ENCODE data around the gene GNAL.

The GNAL gene

GRCh38 chr18:11672198-11672597 lies 16.9 kb upstream of the GNAL start:
- no peak for DNase-seq (ENCODE audit: low read depth)
- no peak for TF ChIP-seq MYC (IDR thresholded peaks at IDR 0.05; ENCODE audit: low read depth, low read length)
- TF ChIP-seq, protein P1, sequence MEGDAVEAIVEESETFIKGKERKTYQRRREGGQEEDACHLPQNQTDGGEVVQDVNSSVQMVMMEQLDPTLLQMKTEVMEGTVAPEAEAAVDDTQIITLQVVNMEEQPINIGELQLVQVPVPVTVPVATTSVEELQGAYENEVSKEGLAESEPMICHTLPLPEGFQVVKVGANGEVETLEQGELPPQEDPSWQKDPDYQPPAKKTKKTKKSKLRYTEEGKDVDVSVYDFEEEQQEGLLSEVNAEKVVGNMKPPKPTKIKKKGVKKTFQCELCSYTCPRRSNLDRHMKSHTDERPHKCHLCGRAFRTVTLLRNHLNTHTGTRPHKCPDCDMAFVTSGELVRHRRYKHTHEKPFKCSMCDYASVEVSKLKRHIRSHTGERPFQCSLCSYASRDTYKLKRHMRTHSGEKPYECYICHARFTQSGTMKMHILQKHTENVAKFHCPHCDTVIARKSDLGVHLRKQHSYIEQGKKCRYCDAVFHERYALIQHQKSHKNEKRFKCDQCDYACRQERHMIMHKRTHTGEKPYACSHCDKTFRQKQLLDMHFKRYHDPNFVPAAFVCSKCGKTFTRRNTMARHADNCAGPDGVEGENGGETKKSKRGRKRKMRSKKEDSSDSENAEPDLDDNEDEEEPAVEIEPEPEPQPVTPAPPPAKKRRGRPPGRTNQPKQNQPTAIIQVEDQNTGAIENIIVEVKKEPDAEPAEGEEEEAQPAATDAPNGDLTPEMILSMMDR (IDR thresholded peaks at IDR 0.05; ENCODE audit: low read depth, low read length): no peak
- TF ChIP-seq POLR2A (IDR thresholded peaks at IDR 0.05; ENCODE audit: extremely low read depth, insufficient read length): no peak
- TF ChIP-seq MAX (IDR thresholded peaks at IDR 0.05; ENCODE audit: low read depth, low read length): no peak
- H3K4me3 ChIP-seq (ENCODE audit: low read depth, low read length): no peak overlapping the region

DNA sequence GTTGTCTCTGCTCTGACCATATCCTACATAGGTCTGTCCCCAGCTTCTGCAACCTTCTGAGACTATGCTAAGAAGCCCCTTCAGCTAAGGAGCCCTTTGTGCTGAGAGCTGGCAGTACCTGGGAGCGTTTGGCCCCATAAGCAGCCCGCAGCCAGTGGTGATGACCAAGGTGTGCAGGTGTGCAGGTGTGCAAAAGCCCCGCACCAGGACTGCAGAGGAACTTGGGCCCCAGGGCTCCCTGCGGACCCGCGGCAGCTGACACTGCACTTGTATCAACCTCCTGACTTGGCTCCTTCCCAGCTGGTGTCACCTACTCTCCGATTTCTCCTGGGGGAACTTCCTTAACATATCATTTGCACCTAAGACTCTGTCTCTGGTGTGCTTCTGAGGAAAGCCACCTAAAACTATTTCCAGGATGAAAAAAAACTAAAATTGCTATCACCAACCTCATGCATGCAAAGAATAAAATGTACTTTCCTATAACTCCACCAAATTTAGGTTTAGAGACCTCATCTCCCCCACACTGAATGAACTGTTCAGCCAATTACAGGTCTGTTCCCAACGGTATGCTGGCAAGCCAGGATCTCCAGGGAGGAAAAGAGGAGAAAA lies 16.1 kb upstream of the GNAL start:
- DNase-seq (ENCODE audit: low read depth): no peak
- TF ChIP-seq MAX (IDR thresholded peaks at IDR 0.05; ENCODE audit: low read depth, low read length) (no peak), POLR2A (IDR thresholded peaks at IDR 0.05; ENCODE audit: extremely low read depth, insufficient read length) (no peak), MYC (IDR thresholded peaks at IDR 0.05; ENCODE audit: low read depth, low read length) (no peak)
- TF ChIP-seq, protein P1 (IDR thresholded peaks at IDR 0.05; ENCODE audit: low read depth, low read length): no peak
- H3K4me3 ChIP-seq (ENCODE audit: low read depth, low read length): no peak overlapping the region

DNA sequence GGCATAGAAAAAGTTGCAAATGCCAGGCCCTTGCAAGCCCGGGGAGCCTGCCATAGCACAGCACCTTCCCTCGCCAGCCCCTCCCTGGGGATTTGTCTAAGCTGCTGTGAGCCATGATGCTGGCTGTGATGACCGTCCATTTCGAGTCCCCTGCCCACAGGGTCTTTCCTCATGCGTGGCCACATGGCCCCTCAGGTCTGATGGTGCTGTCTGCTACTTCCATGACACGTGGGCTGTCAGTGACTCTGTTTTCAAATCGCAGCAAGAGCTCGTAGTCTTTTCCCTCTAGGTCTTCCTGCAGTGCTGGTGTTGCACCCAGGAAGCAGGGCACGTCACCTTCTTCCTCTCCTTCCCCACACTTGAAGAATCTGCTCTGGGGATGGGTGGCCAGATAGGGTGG lies 15.5 kb upstream of the GNAL start:
- TF ChIP-seq MYC (IDR thresholded peaks at IDR 0.05; ENCODE audit: low read depth, low read length) (no peak), POLR2A (IDR thresholded peaks at IDR 0.05; ENCODE audit: extremely low read depth, insufficient read length) (no peak), MAX (IDR thresholded peaks at IDR 0.05; ENCODE audit: low read depth, low read length) (no peak)
- TF ChIP-seq, protein P1 (IDR thresholded peaks at IDR 0.05; ENCODE audit: low read depth, low read length): no peak
- DNase-seq (ENCODE audit: low read depth): no peak
- no peak overlapping the region for H3K4me3 ChIP-seq (ENCODE audit: low read depth, low read length)

GRCh38 chr18:11674119-11674518 lies 14.9 kb upstream of the GNAL start:
- TF ChIP-seq, protein P1 (IDR thresholded peaks at IDR 0.05; ENCODE audit: low read depth, low read length): no peak
- TF ChIP-seq MAX (IDR thresholded peaks at IDR 0.05; ENCODE audit: low read depth, low read length) (no peak), POLR2A (IDR thresholded peaks at IDR 0.05; ENCODE audit: extremely low read depth, insufficient read length) (no peak), MYC (IDR thresholded peaks at IDR 0.05; ENCODE audit: low read depth, low read length) (no peak)
- DNase-seq (ENCODE audit: low read depth): no peak
- no peak overlapping the region for H3K4me3 ChIP-seq (ENCODE audit: low read depth, low read length)

- H3K4me3 ChIP-seq (ENCODE audit: low read depth, low read length): no peak overlapping the region
- no peak for TF ChIP-seq MAX (IDR thresholded peaks at IDR 0.05; ENCODE audit: low read depth, low read length)
- TF ChIP-seq, protein P1 (IDR thresholded peaks at IDR 0.05; ENCODE audit: low read depth, low read length): no peak
- no peak for TF ChIP-seq POLR2A (IDR thresholded peaks at IDR 0.05; ENCODE audit: extremely low read depth, insufficient read length)
- TF ChIP-seq MYC (IDR thresholded peaks at IDR 0.05; ENCODE audit: low read depth, low read length): no peak
- DNase-seq (ENCODE audit: low read depth): no peak
Measured at GRCh38 chr18:11676386-11676785, 12.7 kb upstream of the GNAL start.

Data from NB4 (cell line).